GM12878 (cell line): ENCODE results near the gene DTNBP1.

Experiments used
- CTCF ChIP-seq, 3 experiments: IDR thresholded peaks in 2 of 3; conservative IDR thresholded peaks in 1 of 3; 2 replicates each; pipeline ENCODE4 v1.5.1; 2011; ENCODE audit warnings: low read depth in 3 of 3, low read length in 3 of 3, mild to moderate bottlenecking in 3 of 3, control low read depth in 2 of 3, moderate library complexity in 2 of 3, inconsistent platforms in 1 of 3, mixed read lengths in 1 of 3; ENCODE audit not compliant: control insufficient read depth in 2 of 3, insufficient read depth in 1 of 3; ENCODE audit errors: extremely low read depth in 1 of 3
- FOXM1 ChIP-seq: IDR thresholded peaks from 2 replicates; pipeline ENCODE4 v1.6.1; 2012; ENCODE audit warnings: low read depth, mild to moderate bottlenecking, inconsistent platforms, low read length, moderate library complexity
- JUND ChIP-seq: IDR thresholded peaks from 2 replicates; pipeline ENCODE4 v1.6.1; 2012; ENCODE audit warnings: low read depth, mild to moderate bottlenecking, low read length, improper control_type of control experiment, moderate library complexity
- POLR2A ChIP-seq: IDR thresholded peaks from 2 replicates; pipeline ENCODE4 v1.6.1; 2011; ENCODE audit warnings: low read depth, mild to moderate bottlenecking, low read length
- REST ChIP-seq: IDR thresholded peaks from 2 replicates; pipeline ENCODE4 v1.6.1; 2012; ENCODE audit warnings: mild to moderate bottlenecking, low read depth, low read length
- SKIL ChIP-seq: fragments of 450-650 bp; IDR thresholded peaks from 2 replicates; pipeline ENCODE4 v1.6.1; 2017; ENCODE audit warnings: mild to moderate bottlenecking, low read depth, inconsistent platforms; ENCODE audit not compliant: poor library complexity, severe bottlenecking
- USF2 ChIP-seq: IDR thresholded peaks from 2 replicates; pipeline ENCODE4 v1.6.1; 2011; ENCODE audit warnings: low read depth, low read length, improper control_type of control experiment, borderline replicate concordance
- ZNF592 ChIP-seq: fragments of 450-650 bp; IDR thresholded peaks from 2 replicates; pipeline ENCODE4 v1.6.1; 2017; ENCODE audit warnings: mild to moderate bottlenecking, moderate library complexity

GRCh38 chr6:15485936-15486335 lies 176.9 kb downstream of the DTNBP1 start:
- TF ChIP-seq JUND: no peak
- TF ChIP-seq FOXM1: no peak
- TF ChIP-seq SKIL: no peak
- TF ChIP-seq POLR2A: no peak
- no peak for TF ChIP-seq CTCF (IDR thresholded peaks at IDR 0.05 in 2 of 3, conservative IDR thresholded peaks at IDR 0.05 in 1 of 3; ENCODE audit: control insufficient read depth in 2 of 3, extremely low read depth in 1 of 3, insufficient read depth in 1 of 3, low read depth in 3 of 3, low read length in 3 of 3)
- no peak for TF ChIP-seq REST
- no peak for TF ChIP-seq USF2
- no peak for TF ChIP-seq ZNF592
